Bronchus fibroblast of lung (primary cell): ENCODE measurements around the gene NOS1AP. TPM values are rescaled to one million over a fixed set of nuclear protein-coding genes. Genes with fewer than 3 reads are reported as not detected.

Source experiments
- total RNA-seq: library from RNA; depleted of rRNA; stranded (reverse); fragments of >200 nt; gene quantifications from 2 replicates; pipeline ENCODE4 v1.2.3, GENCODE V29; 2015

NOS1AP gene
- total RNA-seq, result 0.17 and 0.30 TPM in 2 replicates

DNA sequence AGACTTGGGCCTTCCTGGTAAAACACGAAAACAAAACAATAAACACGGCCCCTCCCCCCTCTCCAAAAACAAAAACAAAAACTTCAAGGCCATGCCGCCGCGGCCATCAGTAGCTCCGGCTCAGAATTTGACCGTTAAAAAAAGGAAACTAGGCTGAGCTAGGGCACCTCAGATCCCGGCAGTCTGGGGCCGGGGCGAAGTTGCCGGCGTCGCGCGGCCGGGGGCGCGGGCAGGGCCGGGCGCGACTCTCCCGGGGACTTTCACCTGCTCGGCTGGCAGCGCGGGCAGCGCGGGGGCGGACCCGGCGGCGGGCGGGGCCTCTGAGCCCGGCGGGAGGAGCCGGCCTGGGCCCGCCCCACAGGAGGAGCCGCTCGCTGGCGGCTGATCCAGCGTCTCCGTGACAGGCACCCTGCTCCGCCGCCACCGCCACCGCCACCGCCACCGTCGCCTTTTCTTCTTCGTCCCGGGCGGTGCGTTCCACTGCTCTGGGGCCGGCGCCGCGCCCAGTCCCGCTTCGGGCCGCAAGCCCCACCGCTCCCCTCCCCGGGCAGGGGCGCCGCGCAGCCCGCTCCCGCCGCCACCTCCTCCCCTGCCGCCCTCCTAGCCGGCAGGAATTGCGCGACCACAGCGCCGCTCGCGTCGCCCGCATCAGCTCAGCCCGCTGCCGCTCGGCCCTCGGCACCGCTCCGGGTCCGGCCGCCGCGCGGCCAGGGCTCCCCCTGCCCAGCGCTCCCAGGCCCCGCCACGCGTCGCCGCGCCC lies at the start of gene NOS1AP:
TSS of gene NOS1AP (plus strand) at position 358 of the 760 bp plus-strand sequence. CDS start 487 bp downstream, outside the sequence.

DNA sequence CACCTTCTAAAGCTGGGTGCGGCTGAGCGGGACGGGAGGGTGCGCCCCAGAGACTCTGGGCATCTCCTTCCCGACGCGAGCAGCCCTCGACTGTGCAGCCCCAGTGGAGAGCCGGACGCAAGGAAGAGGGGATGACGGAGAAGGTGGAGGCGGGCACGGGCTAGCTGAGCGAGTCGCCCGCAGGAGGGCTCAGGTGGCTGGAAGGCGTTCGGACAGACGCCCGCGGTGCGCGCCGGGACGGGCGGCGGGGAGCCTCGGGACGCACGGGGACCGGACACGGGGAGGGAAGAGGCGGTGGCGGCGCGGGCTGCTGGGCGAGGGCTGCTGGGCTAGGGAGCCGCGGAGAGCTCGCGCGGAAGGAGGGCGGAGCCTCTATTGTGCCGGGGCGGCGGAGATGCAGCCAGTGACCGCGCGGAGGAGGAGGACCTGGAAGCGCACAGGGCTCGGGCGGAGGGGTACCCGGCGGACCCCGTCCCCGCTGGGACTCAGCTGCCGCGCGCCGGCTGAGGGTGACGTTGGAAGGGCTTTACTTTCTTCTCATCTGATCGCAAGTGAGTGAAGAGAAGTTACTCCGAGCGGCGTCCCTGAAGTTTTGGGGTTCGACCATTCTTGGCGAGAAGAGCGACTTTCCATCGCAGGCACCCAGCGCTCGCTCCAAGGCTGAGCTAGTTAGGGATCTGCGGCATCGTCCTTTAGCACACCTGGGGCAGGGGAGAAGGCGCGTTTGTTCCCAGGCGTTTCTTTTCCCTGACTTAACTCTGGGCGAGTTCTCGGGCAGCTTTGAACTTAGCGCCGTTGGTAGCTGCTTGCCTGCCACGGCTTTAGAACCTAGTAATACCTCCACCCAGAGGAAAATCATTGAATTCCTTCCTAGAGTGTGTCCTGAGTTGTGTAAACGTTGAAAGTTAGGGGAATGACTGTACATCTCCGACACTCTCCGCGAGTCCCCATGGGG lies 45.7 kb upstream of the NOS1AP start, which contains the start of gene OLFML2B:
TSS of gene OLFML2B (minus strand) at position 323 of the 955 bp plus-strand sequence. CDS start 439 bp downstream, outside the sequence.

DNA sequence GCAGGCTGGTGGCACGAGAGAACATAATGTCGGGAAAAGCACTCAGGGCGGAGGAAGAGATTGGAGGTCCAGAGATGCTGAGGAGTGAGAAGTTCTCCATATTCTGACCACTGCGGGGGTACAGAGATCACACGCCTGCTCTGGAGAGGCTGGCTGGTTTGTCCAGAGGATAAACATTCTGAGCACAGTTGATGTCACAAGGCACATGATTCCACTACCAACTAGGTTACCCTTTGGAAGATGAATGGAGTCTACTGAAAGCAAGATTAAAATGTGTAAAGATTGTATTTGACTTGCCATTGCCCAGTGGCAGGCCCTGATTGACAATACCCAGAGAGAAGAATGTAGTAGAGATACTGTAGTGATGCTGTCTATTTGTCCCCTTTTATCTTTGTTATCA lies 307.2 kb downstream of the NOS1AP start, which contains the start of gene SPATA46:
TSS of gene SPATA46 (minus strand) at position 164 of the 400 bp plus-strand sequence. CDS start at position 100, 64 bp downstream.

DNA sequence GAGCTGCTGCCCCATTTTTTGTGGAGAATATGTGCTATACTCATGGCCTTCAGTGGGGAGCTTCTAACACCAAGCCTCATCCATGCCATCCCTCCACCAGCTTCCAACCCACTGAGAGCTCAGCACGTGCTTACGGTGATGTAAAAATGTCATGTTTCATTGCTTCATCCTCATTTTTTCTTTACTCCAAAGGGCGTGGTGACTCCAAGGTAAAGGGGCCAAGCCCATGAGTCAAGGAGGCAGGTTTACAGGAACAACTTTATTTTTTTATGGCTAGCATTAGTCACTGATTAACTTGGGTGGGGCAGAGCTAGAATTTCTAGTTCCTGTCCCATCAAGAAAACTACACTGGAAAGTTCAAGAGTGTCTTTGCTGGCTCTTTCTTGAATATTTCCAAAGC lies 311.9 kb downstream of the NOS1AP start, which contains the start of gene C1orf226:
TSS of gene C1orf226 (plus strand) at position 346 of the 400 bp plus-strand sequence. CDS start 174 bp downstream, outside the sequence.

DNA sequence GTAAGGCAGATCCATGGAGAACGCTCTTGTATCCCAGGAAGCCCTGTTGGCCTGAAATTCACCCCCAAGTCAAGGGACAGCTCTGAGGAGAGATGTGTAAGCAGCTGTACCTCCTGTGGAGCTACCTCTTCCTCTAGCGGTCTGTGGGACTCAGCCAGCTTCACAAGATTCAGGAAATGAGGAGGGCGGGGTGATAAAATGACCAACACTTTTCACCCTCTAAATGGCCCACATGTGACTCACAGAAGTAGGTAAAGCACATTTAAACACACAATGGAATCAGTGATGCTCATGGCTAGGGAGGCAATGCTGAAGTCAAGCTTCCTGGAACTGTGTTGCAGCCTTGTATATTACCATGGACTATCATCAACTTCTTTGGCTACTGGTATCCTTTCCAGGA lies 342.5 kb downstream of the NOS1AP start, which contains the start of gene SH2D1B:
TSS of gene SH2D1B (minus strand) at position 135 of the 400 bp plus-strand sequence. CDS start at position 15, 120 bp downstream.

Other genes with a start within 250 kb of the NOS1AP start
- 2.5 and 3.0 TPM in 2 replicates for gene OLFML2B, start 45.8 kb upstream of the NOS1AP start, total RNA-seq